Fibroblast of lung (primary cell): ENCODE data around the gene SMC5. TPM values are rescaled to one million over a fixed set of nuclear protein-coding genes. Genes with fewer than 3 reads are reported as not detected.

Experiments used
- DNase-seq, 2 donors: peaks; one replicate each; pipeline versions ENCODE4 v3.0.0 to v3.0.0-alpha.2; 2010; ENCODE audit warnings: low read depth in 2 of 2
- H2AFZ ChIP-seq: 2 replicates; pipeline ENCODE4 v1.5.1; 2012; ENCODE audit warnings: low read length, control low read depth, inconsistent platforms
- H3K27ac ChIP-seq: 2 replicates; pipeline ENCODE4 v1.5.1; 2011; ENCODE audit warnings: low read length, control low read depth; ENCODE audit not compliant: insufficient read depth
- H3K27me3 ChIP-seq: 2 replicates; pipeline ENCODE4 v1.5.1; 2011; ENCODE audit warnings: mild to moderate bottlenecking, low read length; ENCODE audit not compliant: control insufficient read depth, insufficient read depth
- H3K36me3 ChIP-seq: 2 replicates; pipeline ENCODE4 v1.5.1; 2011; ENCODE audit warnings: low read length; ENCODE audit not compliant: control insufficient read depth, insufficient read depth
- H3K4me1 ChIP-seq: 2 replicates; pipeline ENCODE4 v1.5.1; 2011; ENCODE audit warnings: low read length; ENCODE audit not compliant: control insufficient read depth, insufficient read depth; ENCODE audit errors: extremely low read depth
- H3K4me2 ChIP-seq: 2 replicates; pipeline ENCODE4 v1.5.1; 2011; ENCODE audit warnings: low read length, control low read depth; ENCODE audit not compliant: insufficient read depth; ENCODE audit errors: extremely low read depth
- H3K4me3 ChIP-seq, 4 experiments: fragments of 200-600 bp in 1 of 4; sonication (generic) in 1 of 4; replicated peaks in 1 of 4; 2 replicates each; pipeline ENCODE4 v1.5.1; 2011 to 2016; ENCODE audit warnings: low read length in 4 of 4, low read depth in 3 of 4, mild to moderate bottlenecking in 3 of 4, control low read depth in 2 of 4, inconsistent platforms in 1 of 4, mixed read lengths in 1 of 4; ENCODE audit not compliant: insufficient read depth in 1 of 4; ENCODE audit errors: control extremely low read depth in 1 of 4
- H3K79me2 ChIP-seq: 2 replicates; pipeline ENCODE4 v1.5.1; 2012; ENCODE audit warnings: mild to moderate bottlenecking, low read length, inconsistent platforms; ENCODE audit not compliant: control insufficient read depth, insufficient read depth
- H3K9ac ChIP-seq: 2 replicates; pipeline ENCODE4 v1.5.1; 2011; ENCODE audit warnings: mild to moderate bottlenecking, low read length, control low read depth; ENCODE audit not compliant: insufficient read depth
- H3K9me3 ChIP-seq: 2 replicates; pipeline ENCODE4 v1.5.1; 2012; ENCODE audit warnings: low read depth, low read length; ENCODE audit not compliant: control insufficient read depth, insufficient read depth
- H4K20me1 ChIP-seq: 2 replicates; pipeline ENCODE4 v1.5.1; 2011; ENCODE audit warnings: low read length; ENCODE audit not compliant: control insufficient read depth, insufficient read depth; ENCODE audit errors: extremely low read depth
- EZH2 ChIP-seq: IDR thresholded peaks from 2 replicates; pipeline ENCODE4 v1.5.1; 2012; ENCODE audit warnings: low read length, control low read depth, mild to moderate bottlenecking; ENCODE audit errors: missing control alignments
- polyA plus RNA-seq, 2 donors: library from polyadenylated mRNA; depleted of rRNA in 1 of 2; stranded (reverse) in 1 of 2; unstranded in 1 of 2; fragments of >200 nt; gene quantifications; 2 replicates each; pipeline ENCODE4 v1.2.1, GENCODE V29; 2011 to 2012; ENCODE audit warnings: missing spikeins in 1 of 2
- total RNA-seq: library from RNA; depleted of rRNA; stranded (reverse); fragments of >200 nt; gene quantifications from 2 replicates; pipeline ENCODE4 v1.2.1, GENCODE V29; 2014
- TF ChIP-seq, protein P1 (sequence below), 2 donors: IDR thresholded peaks in 1 of 2; conservative IDR thresholded peaks in 1 of 2; 1 replicate in 1 of 2; 2 replicates in 1 of 2; pipeline ENCODE4 v1.5.1; 2011 to 2012; ENCODE audit warnings: low read length in 2 of 2, control low read depth in 1 of 2, inconsistent platforms in 1 of 2, low read depth in 1 of 2, mild to moderate bottlenecking in 1 of 2

Gene SMC5
- total and polyA plus RNA-seq, 2 donors (not counting 1 experiment from before 2014, with no cell fraction given) = 21.6 to 29.2 TPM

DNA sequence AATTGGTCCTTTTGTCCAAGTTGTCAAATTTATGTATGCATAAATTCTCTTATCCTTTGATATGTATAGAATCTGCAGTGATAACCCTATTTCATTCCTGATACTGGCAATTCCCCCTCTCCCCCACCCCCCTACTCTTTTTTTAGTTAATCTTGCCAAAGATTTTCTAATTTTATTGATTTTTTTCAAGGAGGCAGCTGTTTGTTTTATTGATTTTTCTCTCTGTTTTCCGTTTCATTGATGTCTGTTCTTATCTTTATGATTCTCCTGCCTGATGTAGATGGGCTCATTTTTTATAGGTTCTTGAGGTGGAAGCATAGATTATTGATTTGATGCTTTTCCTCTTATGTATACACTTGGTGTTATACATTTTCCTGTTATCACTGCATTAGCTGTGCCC is 34.4 kb downstream of the SMC5 start:
- Histone ChIP-seq H2AFZ (no peak overlapping the region), H3K4me2 (no peak overlapping the region), H3K9ac (no peak overlapping the region), H3K27ac (no peak overlapping the region), H3K79me2 (peaks cover 12% of the 10 kb centered on the region), H3K4me3 (no peak overlapping the region), H3K36me3 (no peaks in the 10 kb centered on the region), H3K9me3 (no peaks in the 10 kb centered on the region), H4K20me1 (no peaks in the 10 kb centered on the region), H3K27me3 (no peaks in the 10 kb centered on the region), H3K4me1 (peaks cover 2% of the 10 kb centered on the region)
- no peak for TF ChIP-seq EZH2
- TF ChIP-seq, protein P1, sequence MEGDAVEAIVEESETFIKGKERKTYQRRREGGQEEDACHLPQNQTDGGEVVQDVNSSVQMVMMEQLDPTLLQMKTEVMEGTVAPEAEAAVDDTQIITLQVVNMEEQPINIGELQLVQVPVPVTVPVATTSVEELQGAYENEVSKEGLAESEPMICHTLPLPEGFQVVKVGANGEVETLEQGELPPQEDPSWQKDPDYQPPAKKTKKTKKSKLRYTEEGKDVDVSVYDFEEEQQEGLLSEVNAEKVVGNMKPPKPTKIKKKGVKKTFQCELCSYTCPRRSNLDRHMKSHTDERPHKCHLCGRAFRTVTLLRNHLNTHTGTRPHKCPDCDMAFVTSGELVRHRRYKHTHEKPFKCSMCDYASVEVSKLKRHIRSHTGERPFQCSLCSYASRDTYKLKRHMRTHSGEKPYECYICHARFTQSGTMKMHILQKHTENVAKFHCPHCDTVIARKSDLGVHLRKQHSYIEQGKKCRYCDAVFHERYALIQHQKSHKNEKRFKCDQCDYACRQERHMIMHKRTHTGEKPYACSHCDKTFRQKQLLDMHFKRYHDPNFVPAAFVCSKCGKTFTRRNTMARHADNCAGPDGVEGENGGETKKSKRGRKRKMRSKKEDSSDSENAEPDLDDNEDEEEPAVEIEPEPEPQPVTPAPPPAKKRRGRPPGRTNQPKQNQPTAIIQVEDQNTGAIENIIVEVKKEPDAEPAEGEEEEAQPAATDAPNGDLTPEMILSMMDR (conservative IDR thresholded peaks at IDR 0.05 in 1 of 2, IDR thresholded peaks at IDR 0.05 in 1 of 2; ENCODE audit: low read depth in 1 of 2, low read length in 2 of 2) = no peak
- no peak for DNase-seq

DNA sequence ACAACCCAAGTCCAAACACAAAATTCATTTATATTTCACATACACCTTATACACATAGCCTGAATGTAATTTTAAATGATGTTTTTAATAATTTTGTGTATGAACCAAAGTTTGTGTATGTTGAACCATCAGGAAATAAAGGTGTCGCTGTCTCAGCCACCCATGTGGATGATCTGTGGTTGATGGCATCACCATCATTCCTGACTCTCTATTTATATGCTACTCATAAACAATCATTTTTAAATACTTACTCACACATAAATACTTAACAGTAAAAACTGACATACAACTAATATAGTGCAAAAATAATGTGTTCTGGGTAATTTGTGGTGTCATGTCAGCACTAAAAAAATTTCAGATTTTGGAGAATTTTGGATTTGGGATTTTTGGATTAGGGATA is 38.4 kb downstream of the SMC5 start:
- Histone ChIP-seq H3K36me3 (no peaks in the 10 kb centered on the region), H3K4me1 (peaks cover 2% of the 10 kb centered on the region), H3K9ac (no peak overlapping the region), H3K4me3 (no peak overlapping the region), H3K27me3 (no peaks in the 10 kb centered on the region), H2AFZ (no peak overlapping the region), H3K27ac (no peak overlapping the region), H3K4me2 (no peak overlapping the region), H3K79me2 (peaks cover 10% of the 10 kb centered on the region), H4K20me1 (no peaks in the 10 kb centered on the region), H3K9me3 (no peaks in the 10 kb centered on the region)
- TF ChIP-seq EZH2 = no peak
- TF ChIP-seq, protein P1 (conservative IDR thresholded peaks at IDR 0.05 in 1 of 2, IDR thresholded peaks at IDR 0.05 in 1 of 2; ENCODE audit: low read depth in 1 of 2, low read length in 2 of 2) = no peak
- DNase-seq = peak in 1 of 2 donors; percentile 14

DNA sequence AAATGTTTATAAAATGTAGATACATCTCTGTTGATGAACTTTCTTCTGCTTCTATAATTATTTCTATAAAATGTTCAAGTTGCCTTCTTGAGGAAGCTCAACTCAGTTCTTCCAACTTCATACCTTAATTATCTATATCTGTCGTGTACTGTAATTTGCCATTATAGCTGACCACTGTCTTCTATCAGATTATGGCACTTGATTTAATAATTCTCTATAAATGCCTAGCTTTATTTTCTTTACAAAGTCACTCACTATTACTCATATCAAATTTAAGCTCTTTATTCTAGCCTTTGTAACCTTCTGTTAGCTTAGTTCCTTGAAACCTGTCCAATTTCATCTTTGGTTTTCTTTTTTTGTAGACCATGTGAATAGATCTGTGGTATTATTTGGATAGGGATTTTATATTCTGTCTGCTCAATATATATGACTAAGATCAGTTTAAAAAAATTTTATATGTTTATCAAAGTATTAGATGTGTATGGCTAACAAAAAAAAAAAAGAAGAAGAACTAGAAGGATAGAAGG is 39.5 kb downstream of the SMC5 start:
- H3K27me3 ChIP-seq = no peaks in the 10 kb centered on the region
- no peak for TF ChIP-seq EZH2
- TF ChIP-seq, protein P1 (conservative IDR thresholded peaks at IDR 0.05 in 1 of 2, IDR thresholded peaks at IDR 0.05 in 1 of 2; ENCODE audit: low read depth in 1 of 2, low read length in 2 of 2) = no peak
- no peaks in the 10 kb centered on the region for H4K20me1 ChIP-seq
- no peak overlapping the region for H3K4me2 ChIP-seq
- H3K79me2 ChIP-seq = peaks cover 10% of the 10 kb centered on the region
- no peaks in the 10 kb centered on the region for H3K9me3 ChIP-seq
- H3K4me1 ChIP-seq = peaks cover 2% of the 10 kb centered on the region
- no peak overlapping the region for H3K4me3 ChIP-seq
- no peak overlapping the region for H2AFZ ChIP-seq
- DNase-seq = no peak
- no peak overlapping the region for H3K9ac ChIP-seq
- H3K27ac ChIP-seq = no peak overlapping the region
- no peaks in the 10 kb centered on the region for H3K36me3 ChIP-seq
